Esophagus squamous epithelium (tissue), 4 donors: Measurements from ENCODE around the gene CNTNAP2.

Experiments used
- POLR2A ChIP-seq, 4 donors: fragments of 450-650 bp; IDR thresholded peaks; one replicate each; pipeline ENCODE4 v1.6.1; 2017; ENCODE audit warnings: antibody characterized with exemption in 4 of 4, mild to moderate bottlenecking in 4 of 4, moderate library complexity in 3 of 4
- TF ChIP-seq, protein P1 (sequence below), 6 experiments: fragments of 450-650 bp in 4 of 6; fragments of 200-600 bp in 2 of 6; sonication (generic) in 2 of 6; IDR thresholded peaks; one replicate each; pipeline ENCODE4 v1.5.1; 2016 to 2019; ENCODE audit warnings: antibody characterized with exemption in 6 of 6, mild to moderate bottlenecking in 4 of 6, moderate library complexity in 4 of 6

DNA sequence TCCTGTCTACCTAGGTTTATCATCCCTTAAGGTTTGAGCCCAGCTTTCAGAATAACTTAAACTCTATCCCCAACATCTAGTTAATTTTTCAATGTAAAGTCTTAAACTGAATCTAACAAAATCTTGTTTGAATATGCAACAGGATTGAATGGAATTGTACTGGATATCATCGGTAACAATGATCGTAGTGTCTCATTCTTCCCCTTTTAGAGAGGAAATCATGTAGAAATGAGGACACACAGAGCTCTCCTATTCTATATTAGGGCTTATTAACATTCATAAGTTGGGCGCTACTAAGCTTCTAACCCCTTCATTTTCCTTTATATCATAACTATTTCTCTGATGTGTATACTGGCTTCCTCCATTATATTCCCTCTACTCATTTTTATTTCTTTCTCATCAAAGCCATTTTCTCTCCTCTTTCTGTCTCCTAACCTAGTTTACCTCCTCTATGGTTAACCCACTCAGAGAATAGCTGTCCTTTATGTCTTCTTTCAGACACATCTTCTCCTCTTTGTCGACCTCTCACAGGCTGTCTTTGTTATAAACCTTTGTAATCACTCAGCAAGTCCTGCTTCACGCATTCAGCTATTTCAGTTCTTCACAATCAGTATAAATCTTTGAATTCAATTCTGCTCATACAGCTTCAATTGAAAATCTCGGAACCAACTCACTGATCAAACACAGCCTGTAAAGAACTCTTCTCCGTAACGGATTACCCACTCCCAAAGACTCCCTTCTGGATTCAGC is 1455.0 kb downstream of the CNTNAP2 start:
- TF ChIP-seq, protein P1, sequence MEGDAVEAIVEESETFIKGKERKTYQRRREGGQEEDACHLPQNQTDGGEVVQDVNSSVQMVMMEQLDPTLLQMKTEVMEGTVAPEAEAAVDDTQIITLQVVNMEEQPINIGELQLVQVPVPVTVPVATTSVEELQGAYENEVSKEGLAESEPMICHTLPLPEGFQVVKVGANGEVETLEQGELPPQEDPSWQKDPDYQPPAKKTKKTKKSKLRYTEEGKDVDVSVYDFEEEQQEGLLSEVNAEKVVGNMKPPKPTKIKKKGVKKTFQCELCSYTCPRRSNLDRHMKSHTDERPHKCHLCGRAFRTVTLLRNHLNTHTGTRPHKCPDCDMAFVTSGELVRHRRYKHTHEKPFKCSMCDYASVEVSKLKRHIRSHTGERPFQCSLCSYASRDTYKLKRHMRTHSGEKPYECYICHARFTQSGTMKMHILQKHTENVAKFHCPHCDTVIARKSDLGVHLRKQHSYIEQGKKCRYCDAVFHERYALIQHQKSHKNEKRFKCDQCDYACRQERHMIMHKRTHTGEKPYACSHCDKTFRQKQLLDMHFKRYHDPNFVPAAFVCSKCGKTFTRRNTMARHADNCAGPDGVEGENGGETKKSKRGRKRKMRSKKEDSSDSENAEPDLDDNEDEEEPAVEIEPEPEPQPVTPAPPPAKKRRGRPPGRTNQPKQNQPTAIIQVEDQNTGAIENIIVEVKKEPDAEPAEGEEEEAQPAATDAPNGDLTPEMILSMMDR (IDR thresholded peaks at IDR 0.05), result no peak
- no peak for TF ChIP-seq POLR2A (IDR thresholded peaks at IDR 0.05)
